ENCODE results near the gene DYRK3.

DNA sequence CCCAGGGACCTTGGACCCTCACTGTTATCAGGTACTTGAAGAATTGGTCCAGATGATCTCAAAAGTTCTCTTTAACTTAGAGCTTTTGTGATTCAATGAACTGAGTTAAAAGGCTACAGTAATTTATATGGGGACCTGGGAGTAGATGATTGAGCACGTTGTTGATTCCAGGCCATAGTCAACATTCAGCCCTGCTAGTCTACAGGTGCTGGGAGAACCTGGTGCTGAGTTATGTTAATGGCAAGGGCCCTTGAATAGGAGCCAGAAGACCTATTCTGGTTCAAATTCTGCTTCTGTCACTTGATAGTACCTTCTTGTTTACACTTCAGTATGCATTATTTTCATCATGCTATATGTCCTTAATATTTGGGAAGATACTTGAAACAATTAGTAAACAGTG lies 11.2 kb downstream of the DYRK3 start:
- TF ChIP-seq, protein P1, sequence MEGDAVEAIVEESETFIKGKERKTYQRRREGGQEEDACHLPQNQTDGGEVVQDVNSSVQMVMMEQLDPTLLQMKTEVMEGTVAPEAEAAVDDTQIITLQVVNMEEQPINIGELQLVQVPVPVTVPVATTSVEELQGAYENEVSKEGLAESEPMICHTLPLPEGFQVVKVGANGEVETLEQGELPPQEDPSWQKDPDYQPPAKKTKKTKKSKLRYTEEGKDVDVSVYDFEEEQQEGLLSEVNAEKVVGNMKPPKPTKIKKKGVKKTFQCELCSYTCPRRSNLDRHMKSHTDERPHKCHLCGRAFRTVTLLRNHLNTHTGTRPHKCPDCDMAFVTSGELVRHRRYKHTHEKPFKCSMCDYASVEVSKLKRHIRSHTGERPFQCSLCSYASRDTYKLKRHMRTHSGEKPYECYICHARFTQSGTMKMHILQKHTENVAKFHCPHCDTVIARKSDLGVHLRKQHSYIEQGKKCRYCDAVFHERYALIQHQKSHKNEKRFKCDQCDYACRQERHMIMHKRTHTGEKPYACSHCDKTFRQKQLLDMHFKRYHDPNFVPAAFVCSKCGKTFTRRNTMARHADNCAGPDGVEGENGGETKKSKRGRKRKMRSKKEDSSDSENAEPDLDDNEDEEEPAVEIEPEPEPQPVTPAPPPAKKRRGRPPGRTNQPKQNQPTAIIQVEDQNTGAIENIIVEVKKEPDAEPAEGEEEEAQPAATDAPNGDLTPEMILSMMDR (IDR thresholded peaks at IDR 0.05) = no peak
- no peak for TF ChIP-seq POLR2A (IDR thresholded peaks at IDR 0.05)

All from heart left ventricle (tissue), 13 donors.